Endothelial cell (in vitro differentiated cells): ENCODE measurements around the gene PSME1. TPM values are rescaled to one million over a fixed set of nuclear protein-coding genes. Genes with fewer than 3 reads are reported as not detected.

Experiments used
- DNase-seq: peaks from one replicate; pipeline ENCODE4 v3.0.0; 2021; ENCODE audit warnings: low spot score
- H3K27ac Mint-ChIP-seq: one replicate; pipeline ENCODE4 v1.8.0; 2021; ENCODE audit warnings: mixed read lengths, inconsistent platforms; ENCODE audit not compliant: unreplicated experiment
- H3K27me3 Mint-ChIP-seq: one replicate; pipeline ENCODE4 v1.8.0; 2021; ENCODE audit warnings: mild to moderate bottlenecking, moderate library complexity, mixed read lengths, inconsistent platforms; ENCODE audit not compliant: unreplicated experiment
- H3K36me3 Mint-ChIP-seq: one replicate; pipeline ENCODE4 v1.8.0; 2021; ENCODE audit warnings: mild to moderate bottlenecking, low read depth, mixed read lengths, inconsistent platforms; ENCODE audit not compliant: unreplicated experiment
- H3K4me1 Mint-ChIP-seq: one replicate; pipeline ENCODE4 v1.8.0; 2021; ENCODE audit warnings: mild to moderate bottlenecking, mixed read lengths, inconsistent platforms; ENCODE audit not compliant: unreplicated experiment
- H3K4me3 Mint-ChIP-seq: one replicate; pipeline ENCODE4 v1.8.0; 2021; ENCODE audit warnings: mild to moderate bottlenecking, mixed read lengths, inconsistent platforms; ENCODE audit not compliant: unreplicated experiment
- H3K9me3 Mint-ChIP-seq: one replicate; pipeline ENCODE4 v1.8.0; 2021; ENCODE audit warnings: mixed read lengths, inconsistent platforms; ENCODE audit not compliant: unreplicated experiment
- CTCF ChIP-seq: fragments of 200-600 bp; sonication (generic); IDR thresholded peaks from one replicate; pipeline ENCODE4 v1.5.0; 2021; ENCODE audit warnings: antibody characterized with exemption; ENCODE audit not compliant: unreplicated experiment
- total RNA-seq: library from RNA; stranded (reverse); fragmentation: NEBNext Ultra II Directional; extraction: Animal tissue kit (Norgen Biotek cat#: 25700); gene quantifications from one replicate; pipeline ENCODE4 v1.2.1, GENCODE V29; 2021; ENCODE audit not compliant: unreplicated experiment

Gene PSME1
- total RNA-seq, 1 donor from 2014 or later: 43.6 TPM

GRCh38 chr14:24123424-24124417 lies 12.3 kb upstream of the PSME1 start:
- Mint-ChIP-seq H3K4me3 (no peak overlapping the region), H3K27ac (no peak overlapping the region), H3K27me3 (no peaks in the 10 kb centered on the region), H3K36me3 (peaks cover 32% of the 10 kb centered on the region), H3K4me1 (no peaks in the 10 kb centered on the region), H3K9me3 (no peaks in the 10 kb centered on the region)
- TF ChIP-seq CTCF: no peak
- no peak for DNase-seq

- peaks cover 14% of the 10 kb centered on the region for H3K36me3 Mint-ChIP-seq
- H3K9me3 Mint-ChIP-seq: no peaks in the 10 kb centered on the region
- peaks cover 9% of the 10 kb centered on the region for H3K4me1 Mint-ChIP-seq
- no peak for DNase-seq
- H3K27ac Mint-ChIP-seq: no peak overlapping the region
- no peak overlapping the region for H3K4me3 Mint-ChIP-seq
- TF ChIP-seq CTCF: no peak
- H3K27me3 Mint-ChIP-seq: peaks cover 1% of the 10 kb centered on the region
These were observed 9.1 kb upstream of the PSME1 start for GRCh38 chr14:24126939-24127338.

GRCh38 chr14:24127673-24128072 lies 8.3 kb upstream of the PSME1 start:
- Mint-ChIP-seq H3K4me1 (peaks cover 15% of the 10 kb centered on the region), H3K4me3 (no peak overlapping the region), H3K27ac (no peak overlapping the region), H3K27me3 (peaks cover 2% of the 10 kb centered on the region), H3K36me3 (peaks cover 11% of the 10 kb centered on the region), H3K9me3 (no peaks in the 10 kb centered on the region)
- no peak for DNase-seq
- TF ChIP-seq CTCF: no peak

- no peak overlapping the region for H3K27ac Mint-ChIP-seq
- peaks cover 19% of the 10 kb centered on the region for H3K4me1 Mint-ChIP-seq
- H3K27me3 Mint-ChIP-seq: peaks cover 5% of the 10 kb centered on the region
- no peaks in the 10 kb centered on the region for H3K9me3 Mint-ChIP-seq
- no peaks in the 10 kb centered on the region for H3K36me3 Mint-ChIP-seq
- no peak overlapping the region for H3K4me3 Mint-ChIP-seq
- no peak for TF ChIP-seq CTCF
- DNase-seq: no peak
These were observed 6.5 kb upstream of the PSME1 start for GRCh38 chr14:24129410-24129998.

GRCh38 chr14:24130380-24130716 lies 5.6 kb upstream of the PSME1 start, which contains the start of gene FITM1:
Gene FITM1, plus strand, starts transcription at chr14:24130659. Its CDS starts 905 bp downstream, at chr14:24131564.
- TF ChIP-seq CTCF: no peak
- H3K9me3 Mint-ChIP-seq: no peaks in the 10 kb centered on the region
- H3K4me1 Mint-ChIP-seq: peaks cover 23% of the 10 kb centered on the region
- H3K27ac Mint-ChIP-seq: no peak within 1 kb of the TSS
- H3K4me3 Mint-ChIP-seq: no peak within 1 kb of the TSS
- peaks cover 9% of the 10 kb centered on the region for H3K27me3 Mint-ChIP-seq
- no peak for DNase-seq
- peaks cover 4% of the 10 kb centered on the region for H3K36me3 Mint-ChIP-seq
